SJCRH30 (cell line): ENCODE data around the gene FMN1. TPM values are rescaled to one million over a fixed set of nuclear protein-coding genes. Genes with fewer than 3 reads are reported as not detected.

Experiments
- DNase-seq, 2 experiments: peaks; one replicate each; pipeline ENCODE4 v3.0.0-alpha.2; 2015 to 2020
- H3K27ac ChIP-seq: fragments of 250-450 bp; sonication (Bioruptor Pico); 2 replicates; pipeline ENCODE4 v1.5.1; 2020; ENCODE audit warnings: mild to moderate bottlenecking, moderate library complexity
- H3K27me3 ChIP-seq: fragments of 250-450 bp; sonication (Bioruptor Pico); 2 replicates; pipeline ENCODE4 v1.5.1; 2020; ENCODE audit warnings: mild to moderate bottlenecking, moderate library complexity
- H3K36me3 ChIP-seq: fragments of 250-450 bp; sonication (Bioruptor Pico); 2 replicates; pipeline ENCODE4 v1.5.1; 2020; ENCODE audit warnings: mild to moderate bottlenecking, moderate library complexity
- H3K4me1 ChIP-seq: fragments of 250-450 bp; sonication (Bioruptor Pico); 2 replicates; pipeline ENCODE4 v1.5.1; 2020; ENCODE audit warnings: mild to moderate bottlenecking, moderate library complexity
- H3K4me3 ChIP-seq: fragments of 250-450 bp; sonication (Bioruptor Pico); 2 replicates; pipeline ENCODE4 v1.5.1; 2020; ENCODE audit warnings: mild to moderate bottlenecking, moderate library complexity
- H3K9me3 ChIP-seq: fragments of 250-450 bp; sonication (Bioruptor Pico); replicated peaks from 2 replicates; pipeline ENCODE4 v1.5.1; 2020; ENCODE audit warnings: mild to moderate bottlenecking, moderate library complexity
- total RNA-seq: library from RNA; depleted of rRNA; stranded (reverse); fragments of >200 nt; shearing (Covaris generic); gene quantifications from 2 replicates; pipeline ENCODE4 v1.2.3, GENCODE V29; 2014

The FMN1 gene
- total RNA-seq, 1 experiment from 2014 or later, result 21.2 TPM

- H3K4me1 ChIP-seq, result peaks cover 29% of the 10 kb centered on the region
- peak overlapping the region; percentile 40 for H3K27ac ChIP-seq
- no peaks in the 10 kb centered on the region for H3K27me3 ChIP-seq
- H3K4me3 ChIP-seq, result no peak overlapping the region
- DNase-seq, result peak; percentile 49 to 84
- no peaks in the 10 kb centered on the region for H3K36me3 ChIP-seq
- no peaks in the 10 kb centered on the region for H3K9me3 ChIP-seq
Observed at GRCh38 chr15:33132722-33133345, 61.7 kb downstream of the FMN1 start.

- no peak overlapping the region for H3K4me3 ChIP-seq
- peaks cover 29% of the 10 kb centered on the region for H3K4me1 ChIP-seq
- H3K36me3 ChIP-seq, result no peaks in the 10 kb centered on the region
- no peaks in the 10 kb centered on the region for H3K9me3 ChIP-seq
- H3K27me3 ChIP-seq, result no peaks in the 10 kb centered on the region
- peak overlapping the region; percentile 40 for H3K27ac ChIP-seq
- no peak for DNase-seq
Observed at GRCh38 chr15:33132233-33132580, 62.3 kb downstream of the FMN1 start.

GRCh38 chr15:33131552-33132232 is 62.8 kb downstream of the FMN1 start:
- Histone ChIP-seq H3K4me1 (peaks cover 33% of the 10 kb centered on the region), H3K9me3 (no peaks in the 10 kb centered on the region), H3K4me3 (no peak overlapping the region), H3K27me3 (no peaks in the 10 kb centered on the region), H3K36me3 (no peaks in the 10 kb centered on the region), H3K27ac (peak overlapping the region; percentile 40)
- peak; percentile 67 to 85 for DNase-seq

DNA sequence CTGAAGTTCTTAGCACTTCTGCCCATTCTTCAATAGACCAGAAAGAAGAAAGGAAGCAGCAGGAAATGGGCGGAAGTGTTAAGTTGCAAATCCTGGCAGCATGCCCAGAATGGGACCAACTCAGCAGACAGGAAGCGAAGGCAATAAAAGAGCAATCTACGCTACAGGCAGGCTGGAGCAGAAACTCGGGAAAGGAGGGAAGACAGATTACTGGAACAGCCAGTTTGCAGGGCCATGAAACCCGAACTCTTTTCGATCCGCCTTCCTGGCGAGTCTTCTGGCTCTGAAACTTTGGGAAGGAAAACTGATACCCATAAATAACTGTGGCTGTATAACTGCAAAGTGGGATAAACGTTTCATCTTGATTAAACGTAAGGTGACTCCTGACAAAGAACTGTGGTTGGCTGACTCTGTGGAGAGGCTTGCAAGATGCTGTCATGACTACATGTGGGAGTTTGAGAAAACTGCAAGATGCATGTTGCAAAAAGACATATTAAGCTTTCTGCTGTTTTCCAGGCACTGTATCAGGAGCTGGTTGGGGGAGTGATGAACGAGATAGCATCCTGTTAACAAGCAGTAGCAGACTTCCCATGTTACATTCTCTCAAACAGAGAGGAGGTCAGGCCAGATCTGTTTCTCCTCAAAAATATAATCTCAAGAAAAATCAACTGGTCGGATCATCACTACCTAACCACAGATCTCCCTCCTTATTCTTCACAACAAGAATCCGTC is 67.8 kb downstream of the FMN1 start:
- DNase-seq, result peak; percentile 93 to 98
- Histone ChIP-seq H3K4me3 (peak overlapping the region; percentile 18), H3K27me3 (no peaks in the 10 kb centered on the region), H3K4me1 (peaks cover 47% of the 10 kb centered on the region), H3K27ac (peak overlapping the region; percentile 93), H3K36me3 (no peaks in the 10 kb centered on the region), H3K9me3 (no peaks in the 10 kb centered on the region)

- peak overlapping the region; percentile 11 for H3K4me3 ChIP-seq
- H3K4me1 ChIP-seq, result peaks cover 42% of the 10 kb centered on the region
- peak; percentile 61 to 83 for DNase-seq
- no peaks in the 10 kb centered on the region for H3K9me3 ChIP-seq
- peak overlapping the region; percentile 93 for H3K27ac ChIP-seq
- H3K36me3 ChIP-seq, result no peaks in the 10 kb centered on the region
- no peaks in the 10 kb centered on the region for H3K27me3 ChIP-seq
Observed at GRCh38 chr15:33125894-33126537, 68.5 kb downstream of the FMN1 start.

DNA sequence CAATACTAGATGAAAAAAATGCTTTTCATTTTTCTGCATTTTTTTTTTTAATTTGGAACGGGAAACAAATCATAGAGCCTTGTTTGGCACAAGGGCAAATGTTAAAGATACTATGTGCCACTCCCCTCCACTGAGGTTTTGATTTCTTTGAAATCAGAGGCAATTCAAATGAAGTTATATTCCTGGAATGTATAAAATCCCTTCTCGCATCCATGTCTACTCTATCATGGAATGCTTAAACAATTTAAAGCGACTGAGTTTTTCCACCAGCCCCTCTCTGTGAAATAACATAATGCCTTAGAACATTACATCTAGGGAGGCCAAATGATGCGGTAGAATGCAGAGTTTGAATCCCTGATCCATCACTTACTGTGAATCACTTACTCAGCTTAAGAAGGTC is 69.7 kb downstream of the FMN1 start:
- H3K4me1 ChIP-seq, result peaks cover 48% of the 10 kb centered on the region
- H3K9me3 ChIP-seq, result no peaks in the 10 kb centered on the region
- no peak overlapping the region for H3K4me3 ChIP-seq
- no peaks in the 10 kb centered on the region for H3K36me3 ChIP-seq
- H3K27ac ChIP-seq, result peak overlapping the region; percentile 93
- no peaks in the 10 kb centered on the region for H3K27me3 ChIP-seq
- no peak for DNase-seq

- DNase-seq, result peak; percentile 55 to 79
- H3K4me3 ChIP-seq, result no peak overlapping the region
- peaks cover 52% of the 10 kb centered on the region for H3K4me1 ChIP-seq
- H3K36me3 ChIP-seq, result no peaks in the 10 kb centered on the region
- H3K27ac ChIP-seq, result peak overlapping the region; percentile 38
- no peaks in the 10 kb centered on the region for H3K27me3 ChIP-seq
- no peaks in the 10 kb centered on the region for H3K9me3 ChIP-seq
Observed at GRCh38 chr15:33124279-33124678, 70.2 kb downstream of the FMN1 start.

GRCh38 chr15:33119865-33120264 is 74.6 kb downstream of the FMN1 start:
- no peaks in the 10 kb centered on the region; the same call in 1 of the 2 replicates for H3K9me3 ChIP-seq
- no peak for DNase-seq
- no peak overlapping the region for H3K27ac ChIP-seq
- H3K27me3 ChIP-seq, result no peaks in the 10 kb centered on the region
- H3K36me3 ChIP-seq, result no peaks in the 10 kb centered on the region
- no peak overlapping the region for H3K4me3 ChIP-seq
- H3K4me1 ChIP-seq, result peaks cover 23% of the 10 kb centered on the region

GRCh38 chr15:33119273-33119672 is 75.2 kb downstream of the FMN1 start:
- H3K4me1 ChIP-seq, result peaks cover 18% of the 10 kb centered on the region
- H3K27ac ChIP-seq, result no peak overlapping the region
- no peak overlapping the region for H3K4me3 ChIP-seq
- no peaks in the 10 kb centered on the region for H3K27me3 ChIP-seq
- H3K9me3 ChIP-seq, result no peaks in the 10 kb centered on the region; the same call in 1 of the 2 replicates
- DNase-seq, result no peak
- no peaks in the 10 kb centered on the region for H3K36me3 ChIP-seq

GRCh38 chr15:33116198-33116597 is 78.3 kb downstream of the FMN1 start:
- H3K4me1 ChIP-seq, result peaks cover 10% of the 10 kb centered on the region
- no peaks in the 10 kb centered on the region; the same call in 1 of the 2 replicates for H3K9me3 ChIP-seq
- no peak for DNase-seq
- H3K36me3 ChIP-seq, result no peaks in the 10 kb centered on the region
- no peak overlapping the region for H3K4me3 ChIP-seq
- no peak overlapping the region for H3K27ac ChIP-seq
- no peaks in the 10 kb centered on the region for H3K27me3 ChIP-seq

DNA sequence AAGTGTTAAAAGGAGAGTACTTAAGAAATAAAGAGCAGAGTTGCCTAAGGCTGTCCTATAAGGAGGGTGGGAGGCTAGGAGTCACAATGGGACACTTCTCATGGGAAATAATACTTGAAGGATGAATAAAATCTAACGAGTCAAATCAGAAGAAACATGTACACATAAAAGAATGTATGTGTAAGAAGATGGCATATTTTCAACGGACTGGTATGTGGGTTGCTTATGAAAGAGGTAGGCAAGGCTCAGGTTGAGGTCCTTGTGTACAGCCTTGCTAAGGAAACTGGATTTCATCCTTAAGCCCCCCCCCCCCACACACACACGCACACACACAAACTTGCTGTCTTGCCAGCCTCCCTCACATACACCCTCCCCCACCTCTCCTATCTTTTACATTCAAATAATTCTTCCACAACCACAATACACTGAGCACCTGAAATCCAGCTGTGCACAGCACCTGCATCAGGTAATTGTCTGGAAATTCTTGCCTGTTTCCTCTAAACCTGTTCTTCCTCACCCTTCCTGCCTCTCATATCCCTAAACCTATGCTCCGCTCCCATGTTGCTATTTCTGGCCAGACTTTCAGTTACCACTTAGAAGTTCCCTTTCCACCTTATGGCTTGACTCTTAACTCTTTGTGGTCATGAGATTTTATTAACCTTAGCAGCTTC is 79.2 kb downstream of the FMN1 start:
- Histone ChIP-seq H3K27me3 (no peaks in the 10 kb centered on the region), H3K4me3 (no peak overlapping the region), H3K4me1 (peaks cover 13% of the 10 kb centered on the region), H3K36me3 (no peaks in the 10 kb centered on the region), H3K27ac (no peak overlapping the region), H3K9me3 (no peaks in the 10 kb centered on the region; the same call in 1 of the 2 replicates)
- no peak for DNase-seq

DNA sequence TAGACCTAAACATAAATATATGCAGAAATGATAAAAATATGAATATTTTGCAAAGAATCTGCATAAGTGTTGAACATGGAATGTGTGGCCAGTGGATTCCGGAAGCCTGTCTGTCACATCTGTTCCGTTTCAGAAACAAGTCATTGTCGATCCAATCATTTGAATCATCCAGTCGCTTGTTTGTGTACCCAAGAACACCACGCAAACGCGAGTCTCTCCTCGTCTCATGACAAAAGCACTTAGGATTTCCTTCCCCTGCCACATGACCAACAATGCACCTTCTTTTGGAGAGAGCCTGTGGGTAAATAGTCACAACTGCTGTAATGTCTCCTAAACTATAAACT is 80.2 kb downstream of the FMN1 start:
- peaks cover 5% of the 10 kb centered on the region for H3K4me1 ChIP-seq
- no peak for DNase-seq
- H3K27me3 ChIP-seq, result no peaks in the 10 kb centered on the region
- H3K36me3 ChIP-seq, result no peaks in the 10 kb centered on the region
- no peaks in the 10 kb centered on the region; the same call in 1 of the 2 replicates for H3K9me3 ChIP-seq
- H3K27ac ChIP-seq, result no peak overlapping the region
- H3K4me3 ChIP-seq, result no peak overlapping the region

DNA sequence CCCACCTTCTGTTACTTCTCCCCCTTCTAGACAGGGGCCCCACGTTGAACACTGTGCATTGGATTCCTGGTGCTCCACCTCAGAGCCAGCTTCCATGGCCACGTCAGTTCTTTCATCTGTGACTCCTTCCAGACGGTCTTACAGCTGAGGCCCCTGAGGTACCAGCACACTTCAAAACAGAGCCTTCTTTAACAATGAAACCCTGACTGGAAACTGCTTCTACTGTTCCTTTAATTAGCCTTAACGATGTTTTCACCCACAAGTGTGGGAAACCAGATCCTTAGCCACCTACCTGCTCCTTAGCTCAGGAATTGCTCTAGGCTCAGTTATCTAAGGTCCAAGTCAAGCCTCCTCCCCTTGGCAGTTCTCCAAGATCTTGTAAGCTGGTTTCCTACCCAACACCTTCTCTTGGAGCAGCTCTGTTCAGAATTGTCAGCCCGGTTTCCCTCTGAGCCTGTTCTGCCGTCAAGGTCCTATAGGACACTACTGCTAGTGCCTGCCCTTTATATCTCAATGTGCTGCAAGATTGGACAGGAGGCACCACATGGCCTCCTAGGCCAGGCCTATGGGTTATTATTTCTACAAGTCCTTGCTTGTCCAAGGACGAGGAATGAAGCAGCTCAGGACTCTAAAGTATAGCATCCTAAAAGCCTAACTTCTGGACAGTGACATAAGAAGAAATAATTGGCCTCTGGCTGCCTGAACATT is 80.7 kb downstream of the FMN1 start:
- no peaks in the 10 kb centered on the region for H3K27me3 ChIP-seq
- H3K4me1 ChIP-seq, result peaks cover 5% of the 10 kb centered on the region
- H3K4me3 ChIP-seq, result no peak overlapping the region
- H3K36me3 ChIP-seq, result no peaks in the 10 kb centered on the region
- H3K9me3 ChIP-seq, result no peaks in the 10 kb centered on the region; the same call in 1 of the 2 replicates
- no peak overlapping the region for H3K27ac ChIP-seq
- no peak for DNase-seq

- no peaks in the 10 kb centered on the region for H3K27me3 ChIP-seq
Observed at GRCh38 chr15:33112541-33113105, 81.9 kb downstream of the FMN1 start.

More at GRCh38 chr15:33112541-33113105, 81.9 kb downstream of the FMN1 start:
- H3K4me3 ChIP-seq, result no peak overlapping the region
- peaks cover 5% of the 10 kb centered on the region for H3K4me1 ChIP-seq
- H3K36me3 ChIP-seq, result no peaks in the 10 kb centered on the region
- no peak overlapping the region for H3K27ac ChIP-seq
- DNase-seq, result no peak
- H3K9me3 ChIP-seq, result no peaks in the 10 kb centered on the region; the same call in 1 of the 2 replicates
